B cell (primary cell): Measurements from ENCODE around the gene SMAD1. TPM values are rescaled to one million over a fixed set of nuclear protein-coding genes. Genes with fewer than 3 reads are reported as not detected.

Source experiments
- ATAC-seq: fragments of 200-7000 bp; cut with Tn5 transposase; one replicate; pipeline ENCODE4 v1.10.0; 2021; ENCODE audit warnings: low read depth, mild to moderate bottlenecking, moderate number of reproducible peaks, moderate library complexity
- CTCF ChIA-PET: fragments of 350-600 bp; sonication (Branson Sonifier 250); formaldehyde crosslinking; loops from one replicate; lab custom pipeline; 2021; ENCODE audit warnings: antibody characterized with exemption, inconsistent platforms; lab: Charles Lee
- POLR2A ChIA-PET: fragments of 350-600 bp; sonication (Branson Sonifier 250); formaldehyde crosslinking; loops from one replicate; lab custom pipeline; 2021; ENCODE audit warnings: antibody characterized with exemption; lab: Charles Lee
- DNase-seq: peaks from one replicate; pipeline ENCODE4 v3.0.0; 2013
- H2AFZ ChIP-seq: 2 replicates; pipeline ENCODE4 v1.6.1; 2012; ENCODE audit warnings: mild to moderate bottlenecking, low read depth, low read length; ENCODE audit not compliant: insufficient read depth, poor library complexity, severe bottlenecking
- H3K27ac ChIP-seq, 2 donors: 1 replicate in 1 of 2; 2 replicates in 1 of 2; pipeline ENCODE4 v1.5.1; 2012 to 2013; ENCODE audit warnings: low read length in 2 of 2, mild to moderate bottlenecking in 2 of 2, moderate library complexity in 1 of 2
- H3K27me3 ChIP-seq, 4 experiments: fragments of 200-600 bp in 1 of 4; sonication (generic) in 1 of 4; replicated peaks in 1 of 4; 1 replicate in 2 of 4; 2 replicates in 2 of 4; pipeline versions ENCODE4 v1.6.1 to v1.7.0; 2013 to 2016; ENCODE audit warnings: low read length in 3 of 4, mild to moderate bottlenecking in 2 of 4, mixed read lengths in 1 of 4, moderate library complexity in 1 of 4; ENCODE audit not compliant: insufficient read depth in 4 of 4, control insufficient read depth in 3 of 4; ENCODE audit errors: control extremely low read depth in 1 of 4
- H3K36me3 ChIP-seq, 2 experiments: replicated peaks in 1 of 2; 1 replicate in 1 of 2; 2 replicates in 1 of 2; pipeline versions ENCODE4 v1.6.1 to v1.7.1; 2013; ENCODE audit warnings: low read length in 1 of 2; ENCODE audit not compliant: insufficient read depth in 2 of 2, control insufficient read depth in 1 of 2; ENCODE audit errors: control extremely low read depth in 1 of 2, extremely low read depth in 1 of 2
- H3K4me1 ChIP-seq, 2 donors: fragments of 200-600 bp in 1 of 2; sonication (generic) in 1 of 2; 1 replicate in 1 of 2; 2 replicates in 1 of 2; pipeline versions ENCODE4 v1.5.1 to v1.6.1; 2013 to 2017; ENCODE audit warnings: low read length in 2 of 2; ENCODE audit not compliant: control insufficient read depth in 2 of 2, insufficient read depth in 2 of 2
- H3K4me2 ChIP-seq: replicated peaks from 2 replicates; pipeline ENCODE3; 2012; ENCODE audit warnings: mild to moderate bottlenecking, low read depth, low read length; ENCODE audit not compliant: poor library complexity, severe bottlenecking
- H3K4me3 ChIP-seq, 5 experiments: fragments of 200-600 bp in 1 of 5; sonication (generic) in 1 of 5; 1 replicate in 3 of 5; 2 replicates in 2 of 5; pipeline versions ENCODE4 v1.5.1 to v1.7.0; 2011 to 2016; ENCODE audit warnings: low read length in 4 of 5, mild to moderate bottlenecking in 4 of 5, low read depth in 2 of 5, control low read depth in 1 of 5, moderate library complexity in 1 of 5; ENCODE audit not compliant: insufficient read depth in 1 of 5; ENCODE audit errors: control extremely low read depth in 1 of 5, extremely low read depth in 1 of 5
- H3K79me2 ChIP-seq: fragments of 200-600 bp; sonication (generic); one replicate; pipeline ENCODE4 v1.6.0; 2016; ENCODE audit warnings: low read length; ENCODE audit not compliant: control insufficient read depth, insufficient read depth
- H3K9ac ChIP-seq: fragments of 200-600 bp; sonication (generic); 2 replicates; pipeline ENCODE4 v1.6.1; 2017; ENCODE audit warnings: mild to moderate bottlenecking, low read length, moderate library complexity
- H3K9me3 ChIP-seq, 3 donors: one replicate each; pipeline versions ENCODE4 v1.6.1 to v1.7.1; 2013; ENCODE audit warnings: low read length in 2 of 3; ENCODE audit not compliant: control insufficient read depth in 2 of 3, insufficient read depth in 1 of 3; ENCODE audit errors: control extremely low read depth in 1 of 3
- H4K20me1 ChIP-seq: 2 replicates; pipeline ENCODE4 v1.6.0; 2012; ENCODE audit warnings: mild to moderate bottlenecking, low read length; ENCODE audit not compliant: insufficient read depth, control insufficient read depth, poor library complexity, severe bottlenecking
- H3K27ac Mint-ChIP-seq: one replicate; pipeline ENCODE4 v1.8.0; 2021; ENCODE audit warnings: mixed read lengths
- H3K27me3 Mint-ChIP-seq: one replicate; pipeline ENCODE4 v1.8.0; 2021; ENCODE audit warnings: mixed read lengths
- H3K4me1 Mint-ChIP-seq: one replicate; pipeline ENCODE4 v1.8.0; 2021; ENCODE audit warnings: mixed read lengths
- H3K4me3 Mint-ChIP-seq: one replicate; pipeline ENCODE4 v1.8.0; 2021; ENCODE audit warnings: mixed read lengths
- H3K9me3 Mint-ChIP-seq: one replicate; pipeline ENCODE4 v1.8.0; 2022; ENCODE audit warnings: mixed read lengths; ENCODE audit not compliant: insufficient read depth
- EZH2 ChIP-seq: IDR thresholded peaks from 2 replicates; pipeline ENCODE4 v1.6.1; 2012; ENCODE audit warnings: borderline replicate concordance, low read depth, mild to moderate bottlenecking, moderate library complexity, low read length; ENCODE audit not compliant: insufficient read depth, poor library complexity, severe bottlenecking
- WGBS: methylation state at CpG from one replicate; pipeline ENCODE4 v1.1.5; 2013; ENCODE audit warnings: missing lambda C conversion rate; ENCODE audit not compliant: insufficient coverage; 5-methylcytosine and 5-hydroxymethylcytosine counted together
- intact Hi-C: fragments of 100-400 bp; cut with micrococcal nuclease; formaldehyde crosslinking; loops from one replicate; pipeline ENCODE4 v1.10.0; 2022
- polyA plus RNA-seq: library from polyadenylated mRNA; depleted of rRNA; stranded (reverse); fragments of >200 nt; gene quantifications from 2 replicates; pipeline ENCODE4 v1.2.3, GENCODE V29; 2012
- total RNA-seq, 2 donors: library from RNA; stranded (reverse); fragments of 120-200 nt in 1 of 2; gene quantifications; 1 replicate in 1 of 2; 2 replicates in 1 of 2; pipeline versions ENCODE4 v1.2.3 to v1.2.4, GENCODE V29; 2013 to 2022
- TF ChIP-seq, protein P1 (sequence below): fragments of 200-600 bp; IDR thresholded peaks from one replicate; pipeline ENCODE4 v1.8.0; 2022; ENCODE audit warnings: antibody characterized with exemption, mild to moderate bottlenecking

The SMAD1 gene
- total and polyA plus RNA-seq, 2 donors (not counting 1 experiment from before 2014, with no cell fraction given), result 0.12 TPM; not detected in 1

DNA sequence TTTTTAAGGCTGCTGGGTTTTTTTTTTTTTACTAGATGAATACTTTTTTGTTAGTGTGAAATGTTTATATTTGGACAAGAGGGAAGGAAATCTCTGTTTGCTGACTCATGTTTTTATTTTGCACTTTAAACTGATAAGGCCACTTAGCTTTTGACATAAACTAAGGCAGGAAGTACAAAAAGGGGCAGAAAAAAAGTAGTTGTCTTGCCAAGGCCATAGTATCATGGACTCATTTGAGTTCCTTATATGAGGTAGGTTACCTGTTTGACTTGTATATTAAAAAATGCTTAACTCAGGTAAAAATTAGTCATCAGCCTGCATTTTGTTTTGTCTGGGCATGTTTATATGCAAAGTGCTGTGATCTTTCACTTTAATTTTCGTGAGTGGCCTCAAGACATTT is 26.0 kb downstream of the SMAD1 start:
- Mint-ChIP-seq H3K27me3 (peaks cover 13% of the 10 kb centered on the region), H3K9me3 (peaks cover 2% of the 10 kb centered on the region), H3K27ac (no peak overlapping the region), H3K4me1 (peaks cover 2% of the 10 kb centered on the region), H3K4me3 (no peak overlapping the region)
- Histone ChIP-seq H2AFZ (no peak overlapping the region), H3K9me3 (peaks cover 3 to 9% (median 6%) of the 10 kb centered on the region in 3 donors), H3K4me1 (no peaks in the 10 kb centered on the region), H3K9ac (no peak overlapping the region), H3K27ac (no peak overlapping the region), H3K4me3 (no peak overlapping the region), H3K36me3 (no peaks in the 10 kb centered on the region), H3K79me2 (no peaks in the 10 kb centered on the region), H4K20me1 (no peaks in the 10 kb centered on the region), H3K4me2 (no peak overlapping the region), H3K27me3 (peaks cover 0 to 4% (median 0%) of the 10 kb centered on the region in 4 experiments)
- intact Hi-C loops, result no loop called here
- CTCF ChIA-PET, result no interaction called here
- DNase-seq (no peak), ATAC-seq (no peak)
- TF ChIP-seq EZH2, result no peak
- TF ChIP-seq, protein P1, sequence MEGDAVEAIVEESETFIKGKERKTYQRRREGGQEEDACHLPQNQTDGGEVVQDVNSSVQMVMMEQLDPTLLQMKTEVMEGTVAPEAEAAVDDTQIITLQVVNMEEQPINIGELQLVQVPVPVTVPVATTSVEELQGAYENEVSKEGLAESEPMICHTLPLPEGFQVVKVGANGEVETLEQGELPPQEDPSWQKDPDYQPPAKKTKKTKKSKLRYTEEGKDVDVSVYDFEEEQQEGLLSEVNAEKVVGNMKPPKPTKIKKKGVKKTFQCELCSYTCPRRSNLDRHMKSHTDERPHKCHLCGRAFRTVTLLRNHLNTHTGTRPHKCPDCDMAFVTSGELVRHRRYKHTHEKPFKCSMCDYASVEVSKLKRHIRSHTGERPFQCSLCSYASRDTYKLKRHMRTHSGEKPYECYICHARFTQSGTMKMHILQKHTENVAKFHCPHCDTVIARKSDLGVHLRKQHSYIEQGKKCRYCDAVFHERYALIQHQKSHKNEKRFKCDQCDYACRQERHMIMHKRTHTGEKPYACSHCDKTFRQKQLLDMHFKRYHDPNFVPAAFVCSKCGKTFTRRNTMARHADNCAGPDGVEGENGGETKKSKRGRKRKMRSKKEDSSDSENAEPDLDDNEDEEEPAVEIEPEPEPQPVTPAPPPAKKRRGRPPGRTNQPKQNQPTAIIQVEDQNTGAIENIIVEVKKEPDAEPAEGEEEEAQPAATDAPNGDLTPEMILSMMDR, result no peak
- POLR2A ChIA-PET, result no interaction called here
- WGBS, result no CpG with 5 or more reads among the region's 1 CpG

DNA sequence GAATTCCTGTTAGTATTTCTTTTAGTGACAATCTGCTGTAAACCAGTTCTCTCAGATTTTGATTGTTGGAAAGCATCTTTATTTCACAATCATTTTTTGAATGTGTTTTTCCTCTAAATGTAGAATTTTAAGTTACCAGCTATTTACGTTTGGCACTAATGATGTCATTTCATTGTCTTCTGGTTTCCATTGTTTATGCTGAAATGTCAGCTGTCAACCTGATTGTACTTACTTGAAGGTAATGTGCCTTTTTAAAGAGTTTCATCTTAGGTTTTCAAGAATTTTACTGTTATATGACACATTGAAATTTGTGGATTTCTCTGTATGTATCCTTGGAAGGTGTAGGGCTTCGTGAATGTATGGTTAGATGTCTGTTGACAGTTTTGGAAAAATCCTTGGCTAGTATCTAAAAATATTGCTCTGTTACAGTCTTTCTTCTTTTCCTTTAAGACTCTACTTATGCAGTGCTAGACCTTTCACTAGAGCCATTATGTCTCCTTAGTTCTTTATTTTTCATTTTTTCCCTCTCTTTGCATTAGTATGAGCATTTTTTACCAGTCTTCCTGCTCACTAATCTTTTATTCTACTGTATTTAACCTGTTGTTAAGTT is 30.4 kb downstream of the SMAD1 start:
- H3K27me3 ChIP-seq, result no peaks in the 10 kb centered on the region
- TF ChIP-seq, protein P1, result no peak
- no peak for TF ChIP-seq EZH2
- CTCF ChIA-PET, result no interaction called here
- no peaks in the 10 kb centered on the region for H3K4me1 Mint-ChIP-seq
- no peaks in the 10 kb centered on the region for H4K20me1 ChIP-seq
- DNase-seq (no peak), ATAC-seq (no peak)
- no peak overlapping the region for H3K4me3 Mint-ChIP-seq
- WGBS, result no CpG with 5 or more reads among the region's 2 CpGs
- no peaks in the 10 kb centered on the region for H3K36me3 ChIP-seq
- no peaks in the 10 kb centered on the region for H3K4me1 ChIP-seq
- H2AFZ ChIP-seq, result no peak overlapping the region
- H3K79me2 ChIP-seq, result no peaks in the 10 kb centered on the region
- no peak overlapping the region for H3K9ac ChIP-seq
- H3K27ac ChIP-seq, result no peak overlapping the region
- intact Hi-C loops, result no loop called here
- H3K27ac Mint-ChIP-seq, result no peak overlapping the region
- H3K4me3 ChIP-seq, result no peak overlapping the region
- peaks cover 2% of the 10 kb centered on the region for H3K27me3 Mint-ChIP-seq
- POLR2A ChIA-PET, result no interaction called here
- peaks cover 5% of the 10 kb centered on the region for H3K9me3 Mint-ChIP-seq
- H3K9me3 ChIP-seq, result peaks cover 3 to 15% (median 6%) of the 10 kb centered on the region in 3 donors
- no peak overlapping the region for H3K4me2 ChIP-seq
